ENCODE measurements around the gene KLHL20.

DNA sequence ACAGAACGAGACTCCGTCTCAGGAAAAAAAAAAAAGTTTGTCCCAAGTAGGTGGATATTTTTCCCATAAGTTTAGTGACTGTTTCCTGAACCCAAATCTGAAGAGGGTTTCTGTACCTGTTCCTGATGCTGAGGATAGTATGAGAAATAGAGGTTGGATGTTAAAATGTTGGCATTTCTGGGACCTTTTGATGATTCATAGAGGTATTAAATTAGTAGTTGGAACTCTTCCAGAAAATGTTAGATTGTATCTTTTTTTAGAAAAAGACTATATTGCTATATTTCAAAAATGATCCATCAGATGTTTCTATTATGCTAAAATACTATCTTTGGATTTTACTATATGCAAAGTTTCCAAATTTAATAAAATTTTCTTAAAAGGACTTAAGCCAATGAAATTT, 112.8 kb downstream of the KLHL20 start:
- TF ChIP-seq, protein P1, sequence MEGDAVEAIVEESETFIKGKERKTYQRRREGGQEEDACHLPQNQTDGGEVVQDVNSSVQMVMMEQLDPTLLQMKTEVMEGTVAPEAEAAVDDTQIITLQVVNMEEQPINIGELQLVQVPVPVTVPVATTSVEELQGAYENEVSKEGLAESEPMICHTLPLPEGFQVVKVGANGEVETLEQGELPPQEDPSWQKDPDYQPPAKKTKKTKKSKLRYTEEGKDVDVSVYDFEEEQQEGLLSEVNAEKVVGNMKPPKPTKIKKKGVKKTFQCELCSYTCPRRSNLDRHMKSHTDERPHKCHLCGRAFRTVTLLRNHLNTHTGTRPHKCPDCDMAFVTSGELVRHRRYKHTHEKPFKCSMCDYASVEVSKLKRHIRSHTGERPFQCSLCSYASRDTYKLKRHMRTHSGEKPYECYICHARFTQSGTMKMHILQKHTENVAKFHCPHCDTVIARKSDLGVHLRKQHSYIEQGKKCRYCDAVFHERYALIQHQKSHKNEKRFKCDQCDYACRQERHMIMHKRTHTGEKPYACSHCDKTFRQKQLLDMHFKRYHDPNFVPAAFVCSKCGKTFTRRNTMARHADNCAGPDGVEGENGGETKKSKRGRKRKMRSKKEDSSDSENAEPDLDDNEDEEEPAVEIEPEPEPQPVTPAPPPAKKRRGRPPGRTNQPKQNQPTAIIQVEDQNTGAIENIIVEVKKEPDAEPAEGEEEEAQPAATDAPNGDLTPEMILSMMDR (conservative IDR thresholded peaks at IDR 0.05; ENCODE audit: low read depth, low read length), result no peak
- TF ChIP-seq EZH2 (IDR thresholded peaks at IDR 0.05; ENCODE audit: low read length, unreplicated experiment), result no peak
